Large intestine (tissue), 3 donors: Measurements from ENCODE around the gene EOLA1. TPM values are rescaled to one million over a fixed set of nuclear protein-coding genes. Genes with fewer than 3 reads are reported as not detected.
"Not testable (repeated sequence)": the region's sequence is repeated elsewhere in the genome, so short reads cannot be mapped to it uniquely, and the experiment has no call there.

Experiments
- DNase-seq, 2 donors: peaks; one replicate each; pipeline versions ENCODE4 v3.0.0 to v3.0.0-alpha.2; 2013
- H3K27ac ChIP-seq: one replicate; pipeline ENCODE4 v1.5.1; 2013; ENCODE audit warnings: low read length
- H3K27me3 ChIP-seq: 2 replicates; pipeline ENCODE4 v1.6.1; 2013; ENCODE audit warnings: low read length; ENCODE audit not compliant: control insufficient read depth, insufficient read depth
- H3K36me3 ChIP-seq: 2 replicates; pipeline ENCODE4 v1.6.1; 2013; ENCODE audit warnings: low read length; ENCODE audit not compliant: control insufficient read depth, insufficient read depth
- H3K4me1 ChIP-seq: one replicate; pipeline ENCODE4 v1.6.1; 2013; ENCODE audit warnings: low read length; ENCODE audit not compliant: control insufficient read depth, insufficient read depth
- H3K4me3 ChIP-seq: one replicate; pipeline ENCODE4 v1.5.1; 2013; ENCODE audit warnings: low read length
- H3K9me3 ChIP-seq: one replicate; pipeline ENCODE4 v1.6.1; 2013; ENCODE audit warnings: mild to moderate bottlenecking, low read depth, low read length, moderate library complexity; ENCODE audit not compliant: control insufficient read depth
- WGBS: methylation state at CpG from one replicate; pipeline ENCODE4 v1.1.5; 2013; ENCODE audit warnings: low lambda C conversion rate; ENCODE audit not compliant: insufficient coverage; 5-methylcytosine and 5-hydroxymethylcytosine counted together
- polyA plus RNA-seq: library from polyadenylated mRNA; unstranded; fragments of 120-200 nt; gene quantifications from one replicate; pipeline ENCODE4 v1.2.1, GENCODE V29; 2013

EOLA1 gene
- polyA plus RNA-seq, 1 donor = 18.6 TPM

GRCh38 chrX:149595214-149595613 is 54.4 kb downstream of the EOLA1 start, which contains the start of gene HSFX2:
TSS of gene HSFX2 (minus strand) at chrX:149595314. CDS start at chrX:149594700, 614 bp downstream.
- not testable (repeated sequence) for H3K9me3 ChIP-seq, DNase-seq, H3K36me3 ChIP-seq, H3K27me3 ChIP-seq, H3K4me1 ChIP-seq, H3K4me3 ChIP-seq, H3K27ac ChIP-seq
- WGBS = no CpG with 5 or more reads among the region's 17 CpGs

GRCh38 chrX:149595943-149596342 is 55.1 kb downstream of the EOLA1 start:
- not testable (repeated sequence) for H3K27me3 ChIP-seq, H3K9me3 ChIP-seq, H3K27ac ChIP-seq, H3K4me1 ChIP-seq, DNase-seq, H3K36me3 ChIP-seq, H3K4me3 ChIP-seq
- WGBS = no CpG with 5 or more reads among the region's 7 CpGs

Other genes with a start within 250 kb of the EOLA1 start
- gene IDS, start 35.7 kb upstream of the EOLA1 start, polyA plus RNA-seq = 45.0 TPM
- not detected for gene HSFX3, start 8.9 kb downstream of the EOLA1 start, polyA plus RNA-seq
- not detected for gene MAGEA9B, start 46.4 kb downstream of the EOLA1 start, polyA plus RNA-seq
- gene HSFX2, start 54.3 kb downstream of the EOLA1 start, polyA plus RNA-seq = not detected
- gene TMEM185A, start 90.8 kb downstream of the EOLA1 start, polyA plus RNA-seq = 30.5 TPM
- gene MAGEA11, start 171.0 kb downstream of the EOLA1 start, polyA plus RNA-seq = not detected
- 3.1 TPM for gene HSFX1, start 233.1 kb downstream of the EOLA1 start, polyA plus RNA-seq
- gene MAGEA9, start 240.9 kb downstream of the EOLA1 start, polyA plus RNA-seq = not detected